ENCODE results near the gene CES2.

GRCh38 chr16:66960270-66960669, 25.0 kb downstream of the CES2 start:
- TF ChIP-seq MAX (IDR thresholded peaks at IDR 0.05; ENCODE audit: low read depth, low read length) (no peak), YY1 (IDR thresholded peaks at IDR 0.05; ENCODE audit: low read depth, low read length) (no peak), ZNF384 (IDR thresholded peaks at IDR 0.05; ENCODE audit: borderline replicate concordance, low read depth, low read length) (no peak), SMC3 (IDR thresholded peaks at IDR 0.05; ENCODE audit: borderline replicate concordance, low read length) (no peak), JUND (IDR thresholded peaks at IDR 0.05; ENCODE audit: low read depth, low read length) (no peak), SP1 (IDR thresholded peaks at IDR 0.05; ENCODE audit: low read depth, low read length) (no peak), E2F4 (IDR thresholded peaks at IDR 0.05; ENCODE audit: low read depth, low read length) (no peak), EGR1 (IDR thresholded peaks at IDR 0.05; ENCODE audit: borderline replicate concordance in 1 of 2, low read depth in 2 of 2, low read length in 2 of 2) (no peak), CBX5 (IDR thresholded peaks at IDR 0.05; ENCODE audit: low read depth) (no peak), ZNF217 (IDR thresholded peaks at IDR 0.05) (no peak), POLR2A (IDR thresholded peaks at IDR 0.05; ENCODE audit: low read depth, low read length) (no peak), GATAD2B (conservative IDR thresholded peaks at IDR 0.05; ENCODE audit: low read depth) (no peak), RAD21 (IDR thresholded peaks at IDR 0.05; ENCODE audit: insufficient read depth, low read depth, low read length) (no peak)
- TF ChIP-seq, protein P1, sequence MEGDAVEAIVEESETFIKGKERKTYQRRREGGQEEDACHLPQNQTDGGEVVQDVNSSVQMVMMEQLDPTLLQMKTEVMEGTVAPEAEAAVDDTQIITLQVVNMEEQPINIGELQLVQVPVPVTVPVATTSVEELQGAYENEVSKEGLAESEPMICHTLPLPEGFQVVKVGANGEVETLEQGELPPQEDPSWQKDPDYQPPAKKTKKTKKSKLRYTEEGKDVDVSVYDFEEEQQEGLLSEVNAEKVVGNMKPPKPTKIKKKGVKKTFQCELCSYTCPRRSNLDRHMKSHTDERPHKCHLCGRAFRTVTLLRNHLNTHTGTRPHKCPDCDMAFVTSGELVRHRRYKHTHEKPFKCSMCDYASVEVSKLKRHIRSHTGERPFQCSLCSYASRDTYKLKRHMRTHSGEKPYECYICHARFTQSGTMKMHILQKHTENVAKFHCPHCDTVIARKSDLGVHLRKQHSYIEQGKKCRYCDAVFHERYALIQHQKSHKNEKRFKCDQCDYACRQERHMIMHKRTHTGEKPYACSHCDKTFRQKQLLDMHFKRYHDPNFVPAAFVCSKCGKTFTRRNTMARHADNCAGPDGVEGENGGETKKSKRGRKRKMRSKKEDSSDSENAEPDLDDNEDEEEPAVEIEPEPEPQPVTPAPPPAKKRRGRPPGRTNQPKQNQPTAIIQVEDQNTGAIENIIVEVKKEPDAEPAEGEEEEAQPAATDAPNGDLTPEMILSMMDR (IDR thresholded peaks at IDR 0.05 in 2 of 3, conservative IDR thresholded peaks at IDR 0.05 in 1 of 3; ENCODE audit: control insufficient read depth in 2 of 3, extremely low read depth in 1 of 3, insufficient read depth in 1 of 3, low read depth in 3 of 3, low read length in 3 of 3), result no peak
